ENCODE measurements around the gene LDLRAD4. TPM values are rescaled to one million over a fixed set of nuclear protein-coding genes. Genes with fewer than 3 reads are reported as not detected.

Gene LDLRAD4
- total and polyA plus RNA-seq, 2 experiments from 2014 or later, result 0.73 to 1.9 TPM

GRCh38 chr18:13437034-13437433, 218.5 kb downstream of the LDLRAD4 start (continued):
- no peak for TF ChIP-seq ZNF462 (CRISPR knock-in tag; IDR thresholded peaks at IDR 0.05)
- no peak for TF ChIP-seq STAT1 (IDR thresholded peaks at IDR 0.05; ENCODE audit: unreplicated experiment)
- TF ChIP-seq ZNF114 (CRISPR knock-in tag; IDR thresholded peaks at IDR 0.05), result no peak

DNA sequence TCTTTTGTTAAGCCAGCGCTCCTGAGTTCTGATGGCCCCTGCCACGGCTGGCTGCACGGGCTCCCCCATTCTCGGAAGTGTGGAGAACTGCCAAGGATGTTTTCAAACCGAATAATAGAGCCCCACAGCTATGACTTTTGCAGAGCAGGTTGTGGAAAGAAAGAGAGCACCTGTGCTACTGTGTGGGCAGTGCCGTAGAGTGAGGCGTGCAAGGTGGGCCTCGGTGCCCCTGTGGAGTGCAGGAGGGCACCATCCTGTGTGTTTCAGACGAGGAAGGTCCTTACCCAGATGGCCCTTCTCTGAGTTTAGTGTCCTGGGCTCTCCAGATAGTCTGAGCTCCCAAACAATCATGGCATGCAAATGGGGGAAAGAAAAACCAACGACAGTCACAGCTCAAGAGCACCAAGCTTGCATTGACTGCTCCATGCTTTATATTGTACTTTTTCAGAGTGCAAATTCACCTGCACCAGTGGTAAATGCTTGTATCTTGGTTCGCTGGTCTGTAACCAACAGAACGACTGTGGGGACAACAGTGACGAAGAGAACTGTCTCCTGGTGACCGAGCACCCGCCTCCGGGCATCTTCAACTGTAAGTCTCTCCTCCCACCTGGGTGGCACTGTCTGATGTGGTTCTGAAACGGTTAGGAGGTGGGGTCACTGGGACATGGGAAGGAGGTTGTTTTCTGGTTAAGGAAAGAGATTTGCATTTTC, 219.4 kb downstream of the LDLRAD4 start:
- ATAC-seq (no peak), DNase-seq (ENCODE audit: low spot score) (no peak)
- no peaks in the 10 kb centered on the region for H4K20me1 ChIP-seq (replicated peaks; ENCODE audit: insufficient read depth)
- no peak overlapping the region for H2AFZ ChIP-seq
- H3K27ac Mint-ChIP-seq, result no peak overlapping the region
- H3K4me2 ChIP-seq, result no peak overlapping the region
- H3K4me3 Mint-ChIP-seq, result no peak overlapping the region
- H3K27me3 Mint-ChIP-seq (ENCODE audit: insufficient read depth, low read depth, poor library complexity), result no peaks in the 10 kb centered on the region
- no peak overlapping the region for H3K27ac ChIP-seq (ENCODE audit: low read depth)
- H3K79me2 ChIP-seq (replicated peaks; ENCODE audit: insufficient read depth), result no peaks in the 10 kb centered on the region
- H3K4me3 ChIP-seq, result no peak overlapping the region
- H3K4me1 ChIP-seq (ENCODE audit: insufficient read depth), result no peaks in the 10 kb centered on the region; the same call in 1 of the 2 replicates
- no peaks in the 10 kb centered on the region for H3K36me3 ChIP-seq (ENCODE audit: insufficient read depth)
- no peaks in the 10 kb centered on the region for H3K36me3 Mint-ChIP-seq (ENCODE audit: low read depth)
- no peaks in the 10 kb centered on the region for H3K27me3 ChIP-seq (ENCODE audit: insufficient read depth)
- H3K9me3 Mint-ChIP-seq, result no peaks in the 10 kb centered on the region
- H3K9me2 ChIP-seq (ENCODE audit: insufficient read depth), result no peaks in the 10 kb centered on the region
- H3F3A ChIP-seq (replicated peaks; ENCODE audit: low read depth), result no peaks in the 10 kb centered on the region
- peaks cover 15% of the 10 kb centered on the region for H3K4me1 Mint-ChIP-seq
- TF ChIP-seq ETS1 (IDR thresholded peaks at IDR 0.05) (no peak), ZNF462 (CRISPR knock-in tag; IDR thresholded peaks at IDR 0.05) (no peak), JUNB (IDR thresholded peaks at IDR 0.05; ENCODE audit: unreplicated experiment) (no peak)

Data from GM23338 (cell line).